Activated CD4-positive, alpha-beta T cell treated with anti-CD3 and anti-CD28 coated beads, Interleukin-2, Interleukin-6, amounts not matched to agents 100 ng/mL and 50 ng/mL, durations not matched to agents 16 hours and 8 hours (primary cell): ENCODE results near the gene HOXC4.
"Not testable (repeated sequence)": the region's sequence is repeated elsewhere in the genome, so short reads cannot be mapped to it uniquely, and the experiment has no call there.

Experiments used
- DNase-seq: peaks from one replicate; pipeline ENCODE4 v3.0.0-alpha.2; 2020

Gene HOXC4

GRCh38 chr12:54100588-54100987, 47.0 kb downstream of the HOXC4 start:
- DNase-seq: not testable (repeated sequence)

GRCh38 chr12:54102223-54102622, 48.6 kb downstream of the HOXC4 start:
- not testable (repeated sequence) for DNase-seq

GRCh38 chr12:54103827-54104226, 50.2 kb downstream of the HOXC4 start:
- not testable (repeated sequence) for DNase-seq
